Measurements from ENCODE around the gene ANKH. TPM values are rescaled to one million over a fixed set of nuclear protein-coding genes. Genes with fewer than 3 reads are reported as not detected.

Gene ANKH
- total RNA-seq, 1 experiment from 2014 or later = 16.9 TPM

GRCh38 chr5:14681236-14681752, 190.3 kb downstream of the ANKH start:
- TF ChIP-seq ERG (CRISPR knock-in tag; IDR thresholded peaks at IDR 0.05) = no peak
- no peak for ATAC-seq
- Mint-ChIP-seq H3K4me1 (peaks cover 7% of the 10 kb centered on the region), H3K27me3 (ENCODE audit: low read depth) (no peaks in the 10 kb centered on the region), H3K9me3 (no peaks in the 10 kb centered on the region), H3K27ac (no peak overlapping the region), H3K36me3 (peaks cover 21% of the 10 kb centered on the region), H3K4me3 (no peak overlapping the region)
- POLR2A ChIA-PET = interaction anchor here (0.7 kb wide), 1 partner anchor 209 kb away, joined by 3 read pairs; no protein-coding TSS in a partner anchor
- DNase-seq (ENCODE audit: low spot score) = no peak
- CTCF ChIA-PET = no interaction called here

GRCh38 chr5:14679595-14679994, 192.0 kb downstream of the ANKH start:
- ATAC-seq = no peak
- CTCF ChIA-PET = no interaction called here
- no peaks in the 10 kb centered on the region for H3K9me3 Mint-ChIP-seq
- TF ChIP-seq ZNF423 (CRISPR knock-in tag; IDR thresholded peaks at IDR 0.05) (no peak), SP1 (CRISPR knock-in tag; conservative IDR thresholded peaks at IDR 0.05) (no peak), TEAD4 (CRISPR knock-in tag; IDR thresholded peaks at IDR 0.05) (no peak), NFATC4 (CRISPR knock-in tag; IDR thresholded peaks at IDR 0.05) (no peak), E2F4 (CRISPR knock-in tag; IDR thresholded peaks at IDR 0.05; ENCODE audit: borderline replicate concordance, low read depth) (no peak), TCF7 (CRISPR knock-in tag; IDR thresholded peaks at IDR 0.05; ENCODE audit: low read depth) (no peak), CREM (CRISPR knock-in tag; IDR thresholded peaks at IDR 0.05) (no peak), ZNF425 (CRISPR knock-in tag; conservative IDR thresholded peaks at IDR 0.05) (no peak), ATF1 (CRISPR knock-in tag; IDR thresholded peaks at IDR 0.05) (no peak), PREB (CRISPR knock-in tag; IDR thresholded peaks at IDR 0.05; ENCODE audit: borderline replicate concordance) (no peak), ERG (CRISPR knock-in tag; IDR thresholded peaks at IDR 0.05) (no peak), GTF2I (CRISPR knock-in tag; conservative IDR thresholded peaks at IDR 0.05) (no peak), NFE2L1 (CRISPR knock-in tag; IDR thresholded peaks at IDR 0.05) (no peak), KAT7 (CRISPR knock-in tag; IDR thresholded peaks at IDR 0.05; ENCODE audit: borderline replicate concordance) (no peak), E2F5 (CRISPR knock-in tag; IDR thresholded peaks at IDR 0.05) (no peak), ZNF532 (CRISPR knock-in tag; IDR thresholded peaks at IDR 0.05; ENCODE audit: borderline replicate concordance) (no peak), STAT6 (CRISPR knock-in tag; conservative IDR thresholded peaks at IDR 0.05; ENCODE audit: low read depth) (no peak)

More at GRCh38 chr5:14679595-14679994, 192.0 kb downstream of the ANKH start:
- peaks cover 14% of the 10 kb centered on the region for H3K4me1 Mint-ChIP-seq
- POLR2A ChIA-PET = no interaction called here
- no peak overlapping the region for H3K4me3 Mint-ChIP-seq
- no peak for DNase-seq (ENCODE audit: low spot score)
- peaks cover 21% of the 10 kb centered on the region for H3K36me3 Mint-ChIP-seq
- H3K27me3 Mint-ChIP-seq (ENCODE audit: low read depth) = no peaks in the 10 kb centered on the region
- no peak overlapping the region for H3K27ac Mint-ChIP-seq
